Caco-2 (cell line): ENCODE results near the gene ZBTB5. TPM values are rescaled to one million over a fixed set of nuclear protein-coding genes. Genes with fewer than 3 reads are reported as not detected.

Experiments
- BruUV-seq: library from RNA; stranded (reverse); fragments of 400-500 nt; replicated peaks from 2 replicates; lab custom pipeline; 2021; lab: Mats Ljungman, UMichigan
- CTCF ChIA-PET: fragments of 300-600 bp; sonication (Branson Sonifier 250); formaldehyde crosslinking; loops from one replicate; lab custom pipeline; 2022; ENCODE audit warnings: antibody characterized with exemption; lab: Charles Lee
- POLR2A ChIA-PET: fragments of 300-600 bp; sonication (Branson Sonifier 250); formaldehyde crosslinking; loops from one replicate; lab custom pipeline; 2022; ENCODE audit warnings: antibody characterized with exemption; lab: Charles Lee
- DNase-seq, 2 experiments: peaks; one replicate each; pipeline versions ENCODE4 v3.0.0 to v3.0.0-alpha.2; 2020 to 2022
- H3K27me3 ChIP-seq: replicated peaks from 2 replicates; pipeline ENCODE4 v1.6.0; 2011; ENCODE audit warnings: low read length; ENCODE audit not compliant: control insufficient read depth, insufficient read depth
- H3K36me3 ChIP-seq: 2 replicates; pipeline ENCODE4 v1.5.1; 2011; ENCODE audit warnings: low read length; ENCODE audit not compliant: control insufficient read depth, insufficient read depth
- H3K4me1 ChIP-seq: fragments of 250-450 bp; sonication (Bioruptor Pico); 2 replicates; pipeline ENCODE4 v1.5.1; 2020; ENCODE audit warnings: mild to moderate bottlenecking
- H3K4me3 ChIP-seq: 2 replicates; pipeline ENCODE4 v1.5.1; 2011; ENCODE audit warnings: low read depth, mild to moderate bottlenecking, control low read depth, low read length
- H3K9me3 ChIP-seq: fragments of 250-450 bp; sonication (Bioruptor Pico); 2 replicates; pipeline ENCODE4 v1.5.1; 2020; ENCODE audit warnings: mild to moderate bottlenecking, moderate library complexity
- H3K27ac Mint-ChIP-seq: one replicate; pipeline ENCODE4 v1.8.0; 2022; ENCODE audit warnings: mixed read lengths; ENCODE audit not compliant: unreplicated experiment
- H3K27me3 Mint-ChIP-seq: one replicate; pipeline ENCODE4 v1.8.0; 2022; ENCODE audit warnings: mixed read lengths; ENCODE audit not compliant: insufficient read depth, unreplicated experiment
- H3K36me3 Mint-ChIP-seq: one replicate; pipeline ENCODE4 v1.8.0; 2022; ENCODE audit warnings: mild to moderate bottlenecking, mixed read lengths; ENCODE audit not compliant: insufficient read depth, unreplicated experiment
- H3K4me1 Mint-ChIP-seq: one replicate; pipeline ENCODE4 v1.8.0; 2022; ENCODE audit warnings: low read depth, mixed read lengths; ENCODE audit not compliant: unreplicated experiment
- H3K4me3 Mint-ChIP-seq: one replicate; pipeline ENCODE4 v1.8.0; 2022; ENCODE audit warnings: mild to moderate bottlenecking, moderate library complexity, mixed read lengths; ENCODE audit not compliant: unreplicated experiment
- H3K9me3 Mint-ChIP-seq: one replicate; pipeline ENCODE4 v1.8.0; 2022; ENCODE audit warnings: mixed read lengths; ENCODE audit not compliant: unreplicated experiment
- CTCF ChIP-seq, 2 experiments: fragments of 200-600 bp in 1 of 2; IDR thresholded peaks; 1 replicate in 1 of 2; 2 replicates in 1 of 2; pipeline versions ENCODE4 v1.5.1 to v1.8.0; 2011 to 2022; ENCODE audit warnings: antibody characterized with exemption in 1 of 2, control low read depth in 1 of 2, inconsistent platforms in 1 of 2, low read depth in 1 of 2, low read length in 1 of 2, mild to moderate bottlenecking in 1 of 2, moderate library complexity in 1 of 2; ENCODE audit not compliant: insufficient read depth in 1 of 2, severe bottlenecking in 1 of 2, unreplicated experiment in 1 of 2
- intact Hi-C: fragments of 100-400 bp; cut with micrococcal nuclease; formaldehyde crosslinking; loops from one replicate; pipeline ENCODE4 v1.10.0; 2022; ENCODE audit not compliant: unreplicated experiment
- total RNA-seq: library from RNA; stranded (reverse); gene quantifications from 2 replicates; pipeline ENCODE4 v1.2.3, GENCODE V29; 2022

Gene ZBTB5
- total RNA-seq, 1 experiment from 2014 or later = 13.2 TPM

DNA sequence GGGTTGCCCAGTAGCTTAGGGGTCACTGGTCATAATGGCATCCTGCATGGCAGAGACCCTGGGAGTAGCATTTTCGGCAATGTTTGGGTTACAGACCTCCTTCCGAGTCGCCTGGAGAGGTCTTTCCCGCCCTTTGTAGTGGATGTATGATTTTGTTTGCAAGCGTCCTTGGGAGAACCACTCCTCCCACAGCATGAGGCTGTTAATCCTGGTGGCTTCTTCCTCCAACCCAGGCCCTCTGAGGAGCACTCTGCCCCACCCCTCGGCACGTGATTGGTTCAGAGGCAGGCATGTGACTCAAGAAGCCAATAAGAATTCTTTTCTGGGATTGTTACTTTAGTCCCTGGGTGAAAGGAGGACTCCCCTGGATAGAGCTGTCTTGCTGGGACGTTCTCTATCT, 73.0 kb downstream of the ZBTB5 start:
- intact Hi-C loops = no loop called here
- H3K4me3 Mint-ChIP-seq = no peak overlapping the region
- ChIA-PET CTCF (interaction anchor here (1.9 kb wide), 1 partner anchor 19 kb away, joined by 6 read pairs; no protein-coding TSS in a partner anchor), POLR2A (no interaction called here)
- H3K27me3 ChIP-seq = no peaks in the 10 kb centered on the region
- no peaks in the 10 kb centered on the region for H3K9me3 Mint-ChIP-seq
- no peaks in the 10 kb centered on the region for H3K36me3 Mint-ChIP-seq
- H3K4me3 ChIP-seq = no peak overlapping the region
- no peaks in the 10 kb centered on the region for H3K9me3 ChIP-seq
- TF ChIP-seq CTCF (IDR thresholded peaks at IDR 0.05; ENCODE audit: insufficient read depth in 1 of 2, low read depth in 1 of 2, low read length in 1 of 2, severe bottlenecking in 1 of 2, unreplicated experiment in 1 of 2) = no peak
- H3K4me1 Mint-ChIP-seq = no peaks in the 10 kb centered on the region
- no peak for DNase-seq
- no TSS peak for BruUV-seq
- no peak overlapping the region for H3K27ac Mint-ChIP-seq
- no peaks in the 10 kb centered on the region for H3K27me3 Mint-ChIP-seq
- no peaks in the 10 kb centered on the region for H3K36me3 ChIP-seq
- no peaks in the 10 kb centered on the region for H3K4me1 ChIP-seq

GRCh38 chr9:37390759-37391158, 74.5 kb downstream of the ZBTB5 start:
- no peaks in the 10 kb centered on the region for H3K4me1 ChIP-seq
- Mint-ChIP-seq H3K27me3 (no peaks in the 10 kb centered on the region), H3K9me3 (no peaks in the 10 kb centered on the region), H3K4me1 (no peaks in the 10 kb centered on the region), H3K4me3 (no peak overlapping the region), H3K36me3 (no peaks in the 10 kb centered on the region), H3K27ac (no peak overlapping the region)
- no peaks in the 10 kb centered on the region for H3K9me3 ChIP-seq
- H3K4me3 ChIP-seq = no peak overlapping the region
- ChIA-PET CTCF (interaction anchor here (0.7 to 1.9 kb wide), 2 partner anchors 20 to 363 kb away, joined by 6 to 7 read pairs; no protein-coding TSS in a partner anchor), POLR2A (no interaction called here)
- no peaks in the 10 kb centered on the region for H3K27me3 ChIP-seq
- no peaks in the 10 kb centered on the region for H3K36me3 ChIP-seq
- intact Hi-C loops = loop anchor here (1.0 kb wide), 1 partner anchor 394 kb away; no protein-coding TSS in a partner anchor
- DNase-seq = peak; percentile 48 to 66
- no TSS peak for BruUV-seq
- peak; percentile 32 to 63 for TF ChIP-seq CTCF (IDR thresholded peaks at IDR 0.05; ENCODE audit: insufficient read depth in 1 of 2, low read depth in 1 of 2, low read length in 1 of 2, severe bottlenecking in 1 of 2, unreplicated experiment in 1 of 2)

Other genes with a start within 250 kb of the ZBTB5 start
- gene GRHPR, start 42.8 kb downstream of the ZBTB5 start, total RNA-seq = 76.9 and 82.5 TPM in 2 replicates
- gene POLR1E, start 20.5 kb upstream of the ZBTB5 start, total RNA-seq = 30.1 and 33.4 TPM in 2 replicates
- 6.9 and 8.1 TPM in 2 replicates for gene FBXO10, start 110.9 kb upstream of the ZBTB5 start, total RNA-seq
- gene TOMM5, start 127.1 kb upstream of the ZBTB5 start, total RNA-seq = 185 and 201 TPM in 2 replicates
- not detected in 2 replicates for gene FRMPD1, start 185.5 kb upstream of the ZBTB5 start, total RNA-seq